GM23338 (cell line): ENCODE measurements around the gene BAMBI. TPM values are rescaled to one million over a fixed set of nuclear protein-coding genes. Genes with fewer than 3 reads are reported as not detected.

Source experiments
- ATAC-seq: fragments of 200-7000 bp; cut with Tn5 transposase; 3 replicates; pipeline ENCODE4 v1.9.1; 2020
- DNase-seq: peaks from one replicate; pipeline ENCODE4 v3.0.0-alpha.2; 2015; ENCODE audit warnings: low spot score
- H2AFZ ChIP-seq: fragments of 200-600 bp; sonication (generic); 2 replicates; pipeline ENCODE4 v1.8.0; 2016; ENCODE audit warnings: antibody characterized with exemption, mild to moderate bottlenecking, moderate library complexity
- H3F3A ChIP-seq: fragments of 200-600 bp; sonication (generic); replicated peaks from 2 replicates; pipeline ENCODE4 v1.8.0; 2017; ENCODE audit warnings: antibody characterized with exemption, mixed run types, low read depth
- H3K27ac ChIP-seq: fragments of 200-600 bp; sonication (generic); 2 replicates; pipeline ENCODE4 v1.6.1; 2016; ENCODE audit warnings: low read depth
- H3K27me3 ChIP-seq: fragments of 200-600 bp; sonication (generic); 2 replicates; pipeline ENCODE4 v1.8.0; 2016; ENCODE audit warnings: mild to moderate bottlenecking, mixed run types, moderate library complexity; ENCODE audit not compliant: insufficient read depth
- H3K36me3 ChIP-seq: fragments of 200-600 bp; sonication (generic); 2 replicates; pipeline ENCODE4 v1.8.0; 2016; ENCODE audit warnings: mild to moderate bottlenecking; ENCODE audit not compliant: insufficient read depth
- H3K4me1 ChIP-seq: fragments of 200-600 bp; sonication (generic); 2 replicates; pipeline ENCODE4 v1.8.0; 2016; ENCODE audit warnings: mild to moderate bottlenecking, moderate library complexity; ENCODE audit not compliant: insufficient read depth
- H3K4me2 ChIP-seq: fragments of 200-600 bp; sonication (generic); 2 replicates; pipeline ENCODE4 v1.7.1; 2017; ENCODE audit warnings: mixed run types
- H3K4me3 ChIP-seq: fragments of 200-600 bp; sonication (generic); 2 replicates; pipeline ENCODE4 v1.6.1; 2016; ENCODE audit warnings: mixed run types
- H3K79me2 ChIP-seq: fragments of 200-600 bp; sonication (generic); replicated peaks from 2 replicates; pipeline ENCODE4 v1.8.0; 2017; ENCODE audit warnings: mild to moderate bottlenecking; ENCODE audit not compliant: insufficient read depth
- H3K9me2 ChIP-seq: fragments of 200-600 bp; sonication (generic); 2 replicates; pipeline ENCODE4 v1.8.0; 2017; ENCODE audit not compliant: insufficient read depth
- H4K20me1 ChIP-seq: fragments of 200-600 bp; sonication (generic); replicated peaks from 2 replicates; pipeline ENCODE4 v1.8.0; 2017; ENCODE audit warnings: mild to moderate bottlenecking; ENCODE audit not compliant: insufficient read depth
- H3K27ac Mint-ChIP-seq: 2 replicates; pipeline ENCODE4 v1.8.0; 2020; ENCODE audit warnings: inconsistent platforms, mild to moderate bottlenecking, moderate library complexity, mixed read lengths
- H3K27me3 Mint-ChIP-seq: 3 replicates; pipeline ENCODE4 v1.8.0; 2022; ENCODE audit warnings: low read depth, mild to moderate bottlenecking, moderate library complexity, mixed read lengths, inconsistent platforms; ENCODE audit not compliant: insufficient read depth, poor library complexity
- H3K36me3 Mint-ChIP-seq: 3 replicates; pipeline ENCODE4 v1.8.0; 2021; ENCODE audit warnings: low read depth, mild to moderate bottlenecking, inconsistent platforms, moderate library complexity, mixed read lengths
- H3K4me1 Mint-ChIP-seq: 3 replicates; pipeline ENCODE4 v1.8.0; 2020; ENCODE audit warnings: mild to moderate bottlenecking, inconsistent platforms, mixed read lengths
- H3K4me3 Mint-ChIP-seq: 3 replicates; pipeline ENCODE4 v1.8.0; 2021; ENCODE audit warnings: moderate library complexity, mild to moderate bottlenecking, inconsistent platforms, mixed read lengths
- H3K9me3 Mint-ChIP-seq: 3 replicates; pipeline ENCODE4 v1.8.0; 2020; ENCODE audit warnings: moderate library complexity, mild to moderate bottlenecking, inconsistent platforms, mixed read lengths
- CREB1 ChIP-seq: fragments of 250-450 bp; sonication (Bioruptor Pico); IDR thresholded peaks from 2 replicates; pipeline ENCODE4 v1.5.0; 2020; ENCODE audit warnings: low read depth, mild to moderate bottlenecking, moderate library complexity
- ETS1 ChIP-seq: IDR thresholded peaks from 2 replicates; pipeline ENCODE4 v1.6.1; 2016; ENCODE audit warnings: antibody characterized with exemption
- EZH2 ChIP-seq: fragments of 200-600 bp; sonication (generic); IDR thresholded peaks from one replicate; pipeline ENCODE4 v1.8.0; 2017; ENCODE audit warnings: antibody characterized with exemption, mild to moderate bottlenecking, low read depth; ENCODE audit not compliant: unreplicated experiment
- JUNB ChIP-seq: IDR thresholded peaks from one replicate; pipeline ENCODE4 v1.6.1; 2016; ENCODE audit warnings: antibody characterized with exemption; ENCODE audit not compliant: unreplicated experiment
- POLR2AphosphoS5 ChIP-seq: IDR thresholded peaks from 2 replicates; pipeline ENCODE4 v1.6.1; 2016; ENCODE audit warnings: antibody characterized with exemption, low read depth
- STAT1 ChIP-seq: IDR thresholded peaks from one replicate; pipeline ENCODE4 v1.6.1; 2016; ENCODE audit warnings: antibody characterized with exemption; ENCODE audit not compliant: unreplicated experiment
- ZNF331 ChIP-seq: fragments of 250-450 bp; sonication (Bioruptor Pico); IDR thresholded peaks from 2 replicates; pipeline ENCODE4 v1.5.0; 2020; ENCODE audit warnings: low read depth, mild to moderate bottlenecking, moderate library complexity
- ZNF462 ChIP-seq: fragments of 250-450 bp; sonication (Bioruptor Pico); IDR thresholded peaks from 2 replicates; pipeline ENCODE4 v1.5.0; 2020; ENCODE audit warnings: mild to moderate bottlenecking, moderate library complexity
- polyA plus RNA-seq: library from polyadenylated mRNA; unstranded; fragments of >200 nt; fragmentation: Nextera tagmentation; extraction: Ambion mirVana; gene quantifications from 2 replicates; pipeline ENCODE4 v1.2.1, GENCODE V29; 2016
- total RNA-seq: library from RNA; depleted of rRNA; stranded (reverse); fragments of >200 nt; shearing (Covaris generic); gene quantifications from 2 replicates; pipeline ENCODE4 v1.2.3, GENCODE V29; 2014

The BAMBI gene
- total and polyA plus RNA-seq, 2 experiments from 2014 or later: 20.1 to 37.5 TPM

DNA sequence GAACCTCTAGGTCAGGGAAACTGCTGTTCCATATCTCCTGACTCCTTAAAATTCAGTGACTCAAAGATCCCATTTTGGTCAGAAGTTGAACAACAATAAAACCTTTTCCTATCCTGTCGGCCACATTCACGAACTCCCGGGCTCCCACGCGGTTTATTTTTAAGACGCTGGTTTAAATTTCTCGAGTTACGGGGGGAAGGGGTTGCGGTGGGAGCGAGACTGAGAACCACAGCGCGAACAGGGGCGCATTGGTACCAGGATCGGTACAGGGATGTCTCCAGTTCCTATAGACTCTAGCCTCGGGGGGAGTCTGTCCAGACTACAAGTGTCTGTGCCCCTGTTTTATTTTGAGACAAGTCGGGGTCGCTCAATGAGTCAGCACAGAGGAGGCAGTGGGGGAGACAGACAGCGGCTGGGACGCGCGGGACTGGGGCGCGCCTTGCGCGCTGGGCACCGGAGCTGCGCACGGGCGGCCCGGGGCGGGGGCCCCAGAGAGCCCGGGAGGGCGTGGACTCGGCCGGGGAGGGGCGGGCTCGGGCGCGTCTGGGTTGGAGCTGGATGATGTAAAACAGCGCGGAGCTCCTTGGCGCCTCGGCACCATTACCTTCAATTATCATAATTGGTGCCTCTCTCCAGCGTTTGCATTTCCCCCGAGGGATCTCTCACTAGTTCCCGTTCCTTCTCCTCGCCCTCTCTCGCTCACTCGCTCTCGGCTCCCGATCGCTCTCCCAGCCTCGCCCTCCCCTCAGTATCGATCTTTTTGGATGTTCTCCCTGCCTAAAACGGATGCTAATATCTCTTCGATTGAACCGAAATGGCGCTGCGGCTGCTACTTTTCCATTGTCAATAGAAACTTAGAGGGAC, 8.7 kb upstream of the BAMBI start:
- peaks cover 45% of the 10 kb centered on the region for H3K27me3 ChIP-seq
- H2AFZ ChIP-seq: peak overlapping the region; percentile 95
- ATAC-seq (peak; percentile 96), DNase-seq (peak; percentile 77)
- H3K9me2 ChIP-seq: no peaks in the 10 kb centered on the region
- Mint-ChIP-seq H3K36me3 (no peaks in the 10 kb centered on the region), H3K9me3 (no peaks in the 10 kb centered on the region), H3K27me3 (peaks cover 33% of the 10 kb centered on the region), H3K4me3 (peak overlapping the region; percentile 88), H3K27ac (peak overlapping the region; percentile 77; the same call in 1 of the 2 replicates), H3K4me1 (peaks cover 12% of the 10 kb centered on the region)
- TF ChIP-seq ETS1: no peak
- peak; percentile 48; the same call in 1 of the 2 replicates for TF ChIP-seq POLR2AphosphoS5
- TF ChIP-seq EZH2: peak; percentile 63
- no peaks in the 10 kb centered on the region for H3K36me3 ChIP-seq
- peak overlapping the region; percentile 78 for H3K4me3 ChIP-seq
- peak overlapping the region; percentile 91 for H3K4me2 ChIP-seq
- H4K20me1 ChIP-seq: no peaks in the 10 kb centered on the region
- H3K79me2 ChIP-seq: no peaks in the 10 kb centered on the region
- no peaks in the 10 kb centered on the region for H3F3A ChIP-seq
- H3K4me1 ChIP-seq: peaks cover 10% of the 10 kb centered on the region; the same call in 1 of the 2 replicates
- no peak overlapping the region for H3K27ac ChIP-seq

GRCh38 chr10:28669227-28670173, 7.8 kb upstream of the BAMBI start:
- H3K4me1 Mint-ChIP-seq: peaks cover 12% of the 10 kb centered on the region
- Histone ChIP-seq H3K27me3 (peaks cover 45% of the 10 kb centered on the region), H3F3A (no peaks in the 10 kb centered on the region), H3K36me3 (no peaks in the 10 kb centered on the region), H4K20me1 (no peaks in the 10 kb centered on the region), H3K9me2 (no peaks in the 10 kb centered on the region), H3K4me2 (peak overlapping the region; percentile 91), H3K4me1 (peaks cover 10% of the 10 kb centered on the region; the same call in 1 of the 2 replicates), H3K27ac (no peak overlapping the region), H3K79me2 (no peaks in the 10 kb centered on the region), H2AFZ (peak overlapping the region; percentile 95), H3K4me3 (peak overlapping the region; percentile 78)
- H3K27me3 Mint-ChIP-seq: peaks cover 34% of the 10 kb centered on the region
- DNase-seq: peak; percentile 28
- peak overlapping the region; percentile 88 for H3K4me3 Mint-ChIP-seq
- no peak overlapping the region; the same call in 1 of the 2 replicates for H3K27ac Mint-ChIP-seq
- no peak for ATAC-seq
- no peaks in the 10 kb centered on the region for H3K36me3 Mint-ChIP-seq
- H3K9me3 Mint-ChIP-seq: no peaks in the 10 kb centered on the region
- TF ChIP-seq ETS1 (no peak), ZNF462 (no peak), ZNF331 (CRISPR knock-in tag) (no peak), STAT1 (no peak), EZH2 (no peak), POLR2AphosphoS5 (no peak), CREB1 (CRISPR knock-in tag) (no peak), JUNB (no peak)
